Measurements from ENCODE around the gene ARL8B. TPM values are rescaled to one million over a fixed set of nuclear protein-coding genes. Genes with fewer than 3 reads are reported as not detected.

ARL8B gene
- total RNA-seq, 1 experiment from 2014 or later, result 121 TPM

GRCh38 chr3:5197022-5197421 is 74.9 kb downstream of the ARL8B start:
- in situ Hi-C loops (cut with HindIII; ENCODE audit: low sequenced_read_pairs), result no loop called here
- no peak for DNase-seq (ENCODE audit: low spot score)

DNA sequence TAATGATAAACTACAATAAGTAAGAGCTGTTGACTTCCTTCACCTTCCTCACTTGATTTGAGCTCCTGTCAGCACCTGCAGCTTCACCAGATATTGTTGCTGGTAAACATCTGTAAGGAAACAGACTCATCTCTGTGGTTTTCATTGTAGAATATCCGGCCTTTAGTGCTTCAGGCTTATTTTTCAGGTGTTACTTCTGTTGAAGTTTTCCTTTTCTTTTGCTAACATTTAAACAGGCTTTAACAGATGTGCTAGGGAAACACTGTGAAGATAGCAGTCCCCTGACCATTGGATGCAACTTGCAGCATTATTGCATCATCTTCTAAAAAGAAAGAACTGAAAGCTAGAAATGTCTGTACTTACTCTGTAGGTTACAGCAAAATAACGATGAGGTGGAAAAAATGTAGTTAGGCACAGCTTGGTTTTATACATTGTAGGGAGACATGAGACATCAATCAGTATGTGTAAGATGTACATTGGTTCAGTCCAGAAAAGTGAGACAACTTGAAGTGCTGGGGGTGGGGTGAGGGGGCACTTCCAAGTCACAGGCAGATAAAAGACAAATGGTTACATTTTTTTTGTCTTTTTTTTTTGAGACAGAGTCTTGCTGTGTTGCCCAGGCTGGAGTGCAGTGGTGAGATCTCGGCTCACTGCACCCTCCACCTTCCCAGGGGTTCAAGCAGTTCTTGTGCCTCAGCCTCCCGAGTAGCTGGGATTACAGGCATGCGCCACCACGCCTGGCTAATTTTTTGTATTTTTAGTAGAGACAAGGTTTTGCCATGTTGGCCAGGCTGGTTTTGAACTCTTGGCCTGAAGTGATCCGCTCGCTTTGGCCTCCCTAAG is 75.6 kb downstream of the ARL8B start:
- DNase-seq (ENCODE audit: low spot score), result no peak

DNA sequence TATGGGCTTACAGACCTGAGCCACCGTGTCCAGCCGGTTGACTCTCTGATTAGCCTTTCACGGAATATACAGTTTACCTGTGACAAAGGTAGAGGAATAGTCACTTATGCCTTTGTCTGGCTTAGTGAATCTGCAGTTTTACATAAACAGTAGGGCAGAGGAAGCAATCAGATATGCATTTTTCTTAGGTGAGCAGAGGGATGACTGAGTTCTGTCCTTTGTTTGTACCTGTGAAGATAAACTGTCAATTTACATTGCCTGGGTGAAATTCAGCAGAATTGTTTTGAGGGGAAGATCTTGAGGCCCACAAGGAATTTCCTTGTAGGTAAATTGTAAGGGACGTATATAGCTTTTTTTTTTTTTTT is 76.2 kb downstream of the ARL8B start:
- in situ Hi-C loops (cut with HindIII; ENCODE audit: low sequenced_read_pairs), result no loop called here
- no peak for DNase-seq (ENCODE audit: low spot score)

More for the DNA sequence above, 75.6 kb downstream of the ARL8B start:
- in situ Hi-C loops (cut with HindIII; ENCODE audit: low sequenced_read_pairs), result no loop called here

GRCh38 chr3:5198986-5199731 is 77.1 kb downstream of the ARL8B start:
- in situ Hi-C loops (cut with HindIII; ENCODE audit: low sequenced_read_pairs), result no loop called here
- no peak for DNase-seq (ENCODE audit: low spot score)

GRCh38 chr3:5201536-5201935 is 79.4 kb downstream of the ARL8B start:
- in situ Hi-C loops (cut with HindIII; ENCODE audit: low sequenced_read_pairs), result no loop called here

DNA sequence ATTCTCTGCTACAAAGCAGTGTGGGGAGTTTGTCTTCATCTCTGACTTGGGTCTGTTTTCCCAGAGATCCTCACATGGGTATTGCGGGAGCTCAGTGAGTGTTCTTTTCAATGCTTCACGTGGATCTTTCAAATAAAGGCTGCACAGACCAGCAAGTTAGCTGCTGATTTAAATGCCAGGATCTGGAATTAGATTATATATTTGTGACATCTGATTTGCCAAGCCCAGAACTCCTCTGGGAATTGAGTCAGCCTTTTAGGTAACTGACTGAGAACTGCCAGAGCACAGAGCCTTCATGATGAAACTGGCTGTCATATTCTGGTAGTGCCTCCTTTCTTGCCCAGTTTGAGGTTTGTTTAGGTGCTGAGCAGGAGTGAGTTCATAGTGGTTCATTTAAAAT is 80.1 kb downstream of the ARL8B start:
- in situ Hi-C loops (cut with HindIII; ENCODE audit: low sequenced_read_pairs), result no loop called here
- no peak for DNase-seq (ENCODE audit: low spot score)

More at GRCh38 chr3:5201536-5201935, 79.4 kb downstream of the ARL8B start:
- no peak for DNase-seq (ENCODE audit: low spot score)

- in situ Hi-C loops (cut with HindIII; ENCODE audit: low sequenced_read_pairs), result no loop called here
- no peak for DNase-seq (ENCODE audit: low spot score)
Observed at GRCh38 chr3:5205165-5205941, 83.3 kb downstream of the ARL8B start.

DNA sequence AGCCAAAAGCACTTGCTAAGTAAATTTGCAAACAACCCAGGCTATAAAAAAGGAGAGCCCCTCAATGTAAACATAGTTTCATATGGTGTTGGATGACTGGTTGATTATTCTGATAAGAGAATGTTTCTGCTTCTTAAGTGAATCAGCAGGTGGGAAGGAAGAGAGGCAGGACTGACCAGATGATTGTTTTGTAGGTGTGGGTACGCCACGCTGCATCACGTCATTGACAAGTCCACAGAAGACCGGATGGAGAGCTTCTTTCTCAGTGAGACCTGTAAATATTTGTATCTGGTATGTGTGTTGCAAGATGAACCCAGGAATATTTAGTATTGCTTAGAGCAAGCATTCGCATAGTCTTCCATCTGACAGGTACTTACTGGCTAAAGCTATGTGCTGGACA is 88.8 kb downstream of the ARL8B start:
- in situ Hi-C loops (cut with HindIII; ENCODE audit: low sequenced_read_pairs), result no loop called here
- no peak for DNase-seq (ENCODE audit: low spot score)

DNA sequence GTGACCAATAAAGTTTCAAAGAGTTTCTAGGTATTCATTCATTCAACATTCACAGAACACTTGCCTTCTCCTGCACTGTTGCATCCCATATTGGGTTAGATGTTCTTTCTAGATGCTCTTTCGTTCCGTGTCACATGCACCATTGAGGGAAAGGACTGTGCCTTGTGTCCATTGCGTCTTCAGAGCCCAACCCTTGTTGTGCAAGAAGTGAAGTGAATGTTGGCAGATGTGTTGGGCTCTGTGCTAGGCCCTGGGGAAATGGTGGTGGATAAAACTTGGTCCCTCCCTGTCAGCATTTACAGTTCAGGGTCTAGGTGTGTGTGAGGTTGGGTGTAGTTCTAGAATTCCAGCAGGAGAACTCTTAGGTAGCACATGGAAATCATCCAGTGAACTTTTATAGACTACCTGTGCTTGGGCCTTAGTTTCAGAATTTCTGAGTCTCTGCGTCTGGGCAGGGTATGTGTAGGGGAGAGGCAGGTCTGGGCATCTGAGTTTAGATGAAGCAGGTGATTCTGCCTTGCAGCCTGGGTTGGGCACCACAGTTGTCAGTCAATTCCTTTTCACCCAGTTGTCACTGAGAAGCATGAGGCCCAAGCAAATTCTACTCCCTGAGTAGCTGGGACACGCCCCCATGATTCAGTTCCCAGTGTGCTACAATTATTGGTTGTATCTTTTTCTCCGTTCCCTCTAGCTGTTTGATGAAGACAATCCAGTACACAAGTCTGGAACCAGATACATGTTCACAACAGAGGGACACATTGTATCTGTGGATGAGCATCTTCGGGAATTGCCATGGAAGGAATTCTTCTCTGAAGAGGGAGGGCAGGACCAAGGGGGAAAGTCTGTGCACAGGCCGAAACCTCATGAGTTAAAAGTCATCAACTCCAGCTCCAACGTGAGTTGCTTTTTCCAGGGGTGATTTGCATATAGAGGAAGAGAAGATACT is 90.8 kb downstream of the ARL8B start:
- no peak for DNase-seq (ENCODE audit: low spot score)
- in situ Hi-C loops (cut with HindIII; ENCODE audit: low sequenced_read_pairs), result no loop called here

GRCh38 chr3:5213574-5213966 is 91.5 kb downstream of the ARL8B start:
- in situ Hi-C loops (cut with HindIII; ENCODE audit: low sequenced_read_pairs), result no loop called here
- no peak for DNase-seq (ENCODE audit: low spot score)

DNA sequence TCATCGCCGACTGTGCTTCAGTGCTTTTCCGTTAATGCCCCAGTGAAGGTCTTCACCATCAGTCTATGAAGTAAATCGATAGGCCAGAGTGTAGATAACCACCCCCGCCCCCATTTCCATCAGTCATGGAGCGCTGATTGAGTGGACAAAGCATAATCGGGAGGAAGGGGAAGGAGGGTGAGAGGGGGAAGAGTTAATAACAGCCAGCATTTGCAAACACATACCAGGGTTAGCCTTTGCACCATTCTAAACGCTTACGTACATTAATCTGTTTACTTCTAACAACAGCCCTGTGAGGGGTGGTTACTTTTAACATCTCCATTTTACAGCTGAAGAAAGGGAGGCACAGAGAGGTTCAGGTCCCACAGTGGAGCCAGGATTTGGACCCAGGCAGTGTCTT is 92.3 kb downstream of the ARL8B start:
- in situ Hi-C loops (cut with HindIII; ENCODE audit: low sequenced_read_pairs), result no loop called here
- no peak for DNase-seq (ENCODE audit: low spot score)

DNA sequence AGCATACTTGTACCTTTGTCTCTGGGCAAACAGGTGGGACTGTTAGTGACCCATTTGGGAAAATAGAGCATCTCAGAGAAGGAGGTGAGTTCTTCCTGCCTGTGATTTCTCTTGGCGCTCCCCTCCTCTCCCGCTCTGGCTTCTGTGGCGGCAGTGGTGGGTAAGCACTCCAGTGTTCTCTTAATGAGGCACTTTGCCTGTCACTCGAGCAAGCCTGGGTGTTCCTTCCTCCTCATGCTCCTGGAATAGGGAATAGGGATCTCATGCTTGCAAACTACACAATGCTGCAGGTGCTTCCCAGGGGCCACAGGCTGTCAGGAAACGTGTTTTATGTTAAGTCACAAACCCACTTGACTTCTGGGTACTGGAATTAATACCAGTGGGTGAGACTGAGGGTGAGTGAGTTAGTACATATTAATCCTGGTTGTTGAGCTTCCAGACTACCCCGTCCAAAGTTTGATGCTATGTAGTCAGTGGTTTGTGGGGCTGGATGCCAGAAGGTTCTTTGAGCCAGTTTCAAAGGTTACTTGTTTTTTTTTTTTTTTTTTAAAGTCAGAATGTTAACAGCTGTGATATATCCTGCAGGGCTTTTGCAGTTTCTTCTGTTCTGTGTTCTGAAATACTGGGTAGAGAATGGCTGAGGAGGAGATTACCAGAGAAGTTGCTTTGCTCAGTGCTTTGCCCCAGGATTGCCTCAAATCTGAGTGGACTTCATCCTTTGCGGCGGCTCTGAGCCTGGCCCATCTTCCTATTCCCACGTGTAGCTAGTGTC is 95.9 kb downstream of the ARL8B start:
- in situ Hi-C loops (cut with HindIII; ENCODE audit: low sequenced_read_pairs), result no loop called here
- DNase-seq (ENCODE audit: low spot score), result no peak

GRCh38 chr3:5218815-5219214 is 96.7 kb downstream of the ARL8B start:
- in situ Hi-C loops (cut with HindIII; ENCODE audit: low sequenced_read_pairs), result no loop called here

DNA sequence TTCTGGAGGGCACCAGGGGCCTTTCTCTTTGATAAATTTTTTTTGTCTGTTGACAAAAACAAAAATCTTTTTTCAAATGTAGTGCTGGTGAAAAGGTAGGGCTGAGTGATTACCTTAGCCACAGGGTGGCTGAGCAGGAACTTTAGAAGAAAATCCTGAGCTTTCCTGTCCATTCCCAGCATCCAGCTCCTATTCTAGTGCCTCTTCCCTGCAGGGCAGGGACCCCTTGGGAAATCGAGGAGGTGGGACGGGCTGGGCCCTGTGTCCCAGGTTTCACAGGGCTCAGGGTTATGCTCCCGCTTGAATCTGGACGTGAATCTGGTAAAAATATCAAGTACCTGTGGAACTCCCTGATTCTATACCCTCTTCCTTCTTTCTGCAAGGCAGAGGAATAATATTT is 97.1 kb downstream of the ARL8B start:
- no peak for DNase-seq (ENCODE audit: low spot score)
- in situ Hi-C loops (cut with HindIII; ENCODE audit: low sequenced_read_pairs), result no loop called here

More at GRCh38 chr3:5218815-5219214, 96.7 kb downstream of the ARL8B start:
- no peak for DNase-seq (ENCODE audit: low spot score)

GRCh38 chr3:5220193-5220592 is 98.1 kb downstream of the ARL8B start:
- in situ Hi-C loops (cut with HindIII; ENCODE audit: low sequenced_read_pairs), result no loop called here
- DNase-seq (ENCODE audit: low spot score), result no peak

DNA sequence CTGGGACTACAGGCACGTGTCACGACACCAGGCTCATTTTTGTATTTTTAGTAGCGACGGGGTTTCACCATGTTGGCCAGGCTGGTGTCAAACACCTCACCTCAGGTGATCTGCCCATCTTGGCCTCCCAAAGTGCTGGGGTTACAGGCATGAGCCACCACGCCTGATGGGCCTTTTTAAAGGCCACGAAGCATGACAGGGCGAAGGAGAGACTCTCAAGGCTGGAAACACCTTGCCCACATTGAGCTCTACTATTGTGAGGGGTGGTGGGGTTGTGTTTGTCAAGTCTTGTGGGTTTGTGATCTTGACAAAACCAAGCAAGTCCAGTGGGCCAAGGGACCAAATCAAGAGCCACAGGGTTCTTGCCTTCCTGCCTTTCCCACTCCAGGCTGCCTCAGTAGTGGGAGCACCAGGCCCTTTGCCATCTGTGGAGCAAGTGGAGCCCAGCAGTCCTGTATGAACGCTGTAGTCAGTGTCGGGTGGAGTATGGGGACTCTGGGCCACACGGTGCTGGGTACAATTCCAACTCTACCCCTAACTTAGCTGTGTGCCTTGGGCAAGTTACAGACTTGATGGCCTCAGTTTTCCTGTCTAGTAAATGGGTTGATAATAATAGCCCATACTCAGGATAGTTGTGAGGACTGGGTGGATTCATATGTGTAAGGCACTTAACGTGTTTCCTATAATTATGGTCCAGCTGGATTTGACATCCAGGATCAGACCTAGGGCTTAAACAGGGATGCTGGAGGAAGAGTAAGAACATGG is 98.8 kb downstream of the ARL8B start:
- in situ Hi-C loops (cut with HindIII; ENCODE audit: low sequenced_read_pairs), result no loop called here
- no peak for DNase-seq (ENCODE audit: low spot score)

DNA sequence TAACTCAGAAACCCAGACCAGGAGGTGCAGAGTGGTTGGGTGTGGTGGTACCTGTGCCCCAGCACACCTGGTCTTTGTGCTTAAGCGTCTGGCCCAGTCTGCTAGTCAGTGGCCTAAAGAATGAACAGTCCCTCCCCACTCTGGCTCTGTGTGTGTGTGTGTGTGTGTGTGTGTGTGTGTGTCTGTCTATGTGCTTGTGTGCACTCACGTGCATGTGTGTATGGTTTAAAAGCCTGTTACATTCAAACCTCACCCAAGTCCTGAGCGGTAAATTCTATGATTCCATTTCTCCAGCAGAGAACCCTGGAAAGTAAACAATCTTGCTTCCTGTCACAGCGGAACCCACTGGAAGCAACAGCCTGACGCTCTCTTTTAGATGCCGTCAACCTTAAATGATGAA is 99.6 kb downstream of the ARL8B start:
- DNase-seq (ENCODE audit: low spot score), result no peak
- in situ Hi-C loops (cut with HindIII; ENCODE audit: low sequenced_read_pairs), result no loop called here

Data from G401 (cell line).